GM21423 (cell line): ENCODE results near the gene MTA3.
"Not testable (repeated sequence)": the region's sequence is repeated elsewhere in the genome, so short reads cannot be mapped to it uniquely, and the experiment has no call there.

Experiments used
- ATAC-seq: cut with Tn5 transposase; IDR thresholded peaks from one replicate; pipeline ENCODE4 v1.9.1; 2021; ENCODE audit warnings: mild to moderate bottlenecking, moderate library complexity; ENCODE audit not compliant: unreplicated experiment

Gene MTA3

DNA sequence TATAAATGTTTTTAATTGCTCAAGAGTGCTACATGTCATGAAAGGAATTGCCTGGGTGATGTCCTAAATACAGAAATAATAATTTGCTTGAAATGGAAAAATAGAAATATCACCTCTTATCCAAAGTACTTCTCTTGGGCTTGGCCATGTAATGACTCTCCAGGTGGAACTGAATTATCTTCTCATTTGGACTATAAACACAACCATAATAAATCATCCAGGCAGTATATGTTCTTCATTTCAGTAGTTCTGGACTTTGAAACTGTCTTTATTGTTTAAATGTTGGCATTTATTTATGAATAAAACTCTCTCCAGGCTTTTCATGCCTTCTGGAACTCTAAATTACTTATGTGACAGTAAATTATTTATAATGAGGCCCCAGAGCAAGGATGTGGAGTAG, 155.0 kb downstream of the MTA3 start:
- no peak for ATAC-seq

DNA sequence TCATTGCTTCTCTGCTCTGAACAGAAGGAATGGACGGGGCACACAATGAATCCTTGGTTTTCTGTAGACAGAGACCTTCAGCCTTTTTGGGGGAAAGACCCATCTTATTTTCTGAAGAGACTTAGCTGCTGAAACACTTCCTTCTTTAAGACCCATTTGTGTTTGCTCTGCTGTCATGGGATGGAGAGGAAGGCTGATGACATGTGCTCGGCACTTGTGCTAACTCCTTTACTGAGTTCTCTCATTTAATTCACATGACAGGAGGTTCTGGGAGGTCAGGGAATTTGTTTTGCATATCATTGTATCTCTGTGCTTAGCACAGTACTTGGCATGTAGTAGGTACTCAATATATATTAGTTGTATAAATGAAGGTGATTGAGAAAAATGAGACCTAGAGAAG, 156.5 kb downstream of the MTA3 start:
- ATAC-seq: no peak

DNA sequence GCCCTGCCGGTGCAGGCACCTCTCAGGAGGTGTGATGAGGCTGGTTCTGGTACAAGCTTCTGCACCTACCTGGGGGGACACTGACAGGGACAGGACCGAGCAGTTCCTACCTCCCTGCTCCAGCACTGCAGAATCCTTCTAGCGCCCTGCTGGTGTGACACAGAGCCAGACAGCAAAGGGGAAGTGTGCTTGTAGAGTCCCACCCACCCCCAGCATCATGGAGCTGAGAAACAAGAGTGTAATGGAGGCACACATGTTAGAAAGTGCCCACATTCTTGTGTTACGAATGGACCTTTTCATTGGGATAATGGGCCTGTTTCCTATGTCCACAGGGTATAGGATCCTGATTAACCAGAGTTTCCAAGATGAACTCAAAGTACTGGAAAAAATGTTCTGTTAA, 157.2 kb downstream of the MTA3 start:
- no peak for ATAC-seq

DNA sequence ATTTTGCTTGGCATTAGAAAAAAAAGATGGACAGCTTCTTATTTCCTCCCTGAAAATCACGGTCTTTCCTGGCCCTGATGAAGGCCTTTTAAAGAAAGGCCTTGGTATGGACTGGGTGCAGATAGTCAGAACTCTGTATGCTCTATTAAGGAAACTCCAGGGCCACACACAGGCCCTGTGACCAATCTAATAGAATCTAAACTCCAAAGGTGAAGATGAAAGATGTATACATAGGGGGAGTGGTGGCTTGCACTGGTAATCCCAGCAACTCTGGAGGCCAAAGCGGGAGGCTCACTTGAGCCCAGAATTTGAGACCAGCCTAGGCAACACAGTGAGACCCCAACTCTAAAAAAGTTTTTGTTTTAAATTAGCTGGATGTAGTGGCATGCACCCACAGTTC, 158.2 kb downstream of the MTA3 start:
- ATAC-seq: no peak

DNA sequence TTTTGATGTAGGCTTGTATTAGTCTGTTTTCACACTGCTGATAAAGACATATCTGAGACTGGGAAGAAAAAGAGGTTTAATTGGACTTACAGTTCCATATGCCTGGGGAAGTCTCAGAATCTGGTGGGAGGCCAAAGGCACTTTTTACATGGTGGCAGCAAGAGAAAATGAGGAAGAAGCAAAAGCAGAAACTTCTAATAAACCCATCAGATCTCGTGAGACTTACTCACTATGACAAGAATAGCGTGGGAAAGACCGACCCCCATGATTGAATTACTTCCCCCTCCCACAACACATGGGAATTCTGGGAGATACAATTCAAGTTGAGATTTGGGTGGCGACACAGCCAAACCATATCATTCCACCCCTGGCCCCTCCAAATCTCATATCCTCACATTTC, 162.9 kb downstream of the MTA3 start:
- ATAC-seq: not testable (repeated sequence)

DNA sequence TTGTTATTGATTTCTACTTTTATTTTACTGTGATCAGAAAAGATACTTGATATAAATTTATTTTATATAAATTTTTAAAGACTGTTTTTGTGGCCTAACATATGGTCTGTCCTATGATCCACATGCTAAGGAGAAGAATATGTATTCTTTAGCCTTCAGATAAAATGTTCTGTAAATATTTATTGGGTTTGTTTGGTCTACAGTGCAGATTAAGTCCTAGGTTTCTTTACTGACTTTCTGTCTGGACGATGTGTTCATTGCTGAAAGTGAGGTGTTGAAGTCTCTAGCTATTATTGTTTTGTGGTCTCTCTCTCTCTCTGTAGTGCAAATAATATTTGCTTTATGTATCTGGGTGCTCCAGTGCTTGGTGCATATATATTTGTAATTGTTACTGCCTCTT, 165.4 kb downstream of the MTA3 start:
- no peak for ATAC-seq

DNA sequence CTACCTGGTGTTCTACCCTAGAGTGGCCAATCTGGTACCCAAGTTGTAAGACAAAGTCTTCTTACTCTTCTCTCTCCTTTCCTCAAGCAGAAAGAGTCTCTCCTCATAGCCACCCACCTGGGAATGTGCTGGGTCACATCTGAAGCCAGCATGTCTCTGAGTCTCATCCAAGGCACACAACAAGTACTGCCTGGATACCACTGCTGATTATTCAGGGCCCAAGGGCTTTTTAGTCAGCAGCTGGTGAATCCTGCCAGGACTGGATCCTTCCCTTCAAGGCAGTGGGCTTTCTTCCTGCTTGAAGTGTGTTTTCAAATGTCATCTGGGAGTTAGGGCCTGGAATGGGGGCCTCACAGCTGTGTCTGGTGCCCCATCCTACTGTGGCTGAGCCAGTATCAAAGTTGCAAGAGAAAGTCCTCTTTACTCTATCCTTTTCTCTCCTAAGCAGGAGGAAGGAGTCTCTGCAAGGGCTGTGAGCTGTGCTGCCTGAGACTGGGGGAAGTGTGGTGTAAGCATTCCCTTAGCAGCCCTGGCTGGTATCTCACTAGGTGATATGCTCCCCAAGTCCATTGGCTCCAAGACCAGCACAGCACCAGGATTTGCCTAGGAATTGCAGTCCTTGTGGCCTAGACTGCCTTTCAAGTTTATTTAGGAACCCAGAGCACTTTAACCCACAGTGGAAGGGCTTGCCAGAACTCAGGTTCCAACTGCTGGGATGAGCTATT, 168.3 kb downstream of the MTA3 start:
- ATAC-seq: no peak

DNA sequence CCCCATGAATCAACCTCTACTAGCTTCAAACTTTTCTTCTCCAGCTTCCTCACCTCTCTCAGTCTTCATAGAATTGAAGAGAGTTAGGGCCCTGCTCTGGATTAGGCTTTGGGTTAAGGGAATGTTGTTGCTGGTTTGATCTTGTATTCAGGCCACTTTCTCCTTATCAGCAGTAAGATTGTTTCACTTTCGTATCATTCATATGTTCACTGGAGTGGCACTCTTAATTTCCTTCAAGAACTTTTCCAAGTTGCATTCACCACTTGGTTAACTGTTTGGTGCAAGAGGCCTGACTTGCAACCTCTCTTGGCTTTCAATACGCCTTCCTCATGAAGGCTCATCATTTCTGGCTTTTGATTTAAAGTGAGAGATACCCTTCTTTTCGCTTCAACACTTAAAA, 172.7 kb downstream of the MTA3 start:
- no peak for ATAC-seq

DNA sequence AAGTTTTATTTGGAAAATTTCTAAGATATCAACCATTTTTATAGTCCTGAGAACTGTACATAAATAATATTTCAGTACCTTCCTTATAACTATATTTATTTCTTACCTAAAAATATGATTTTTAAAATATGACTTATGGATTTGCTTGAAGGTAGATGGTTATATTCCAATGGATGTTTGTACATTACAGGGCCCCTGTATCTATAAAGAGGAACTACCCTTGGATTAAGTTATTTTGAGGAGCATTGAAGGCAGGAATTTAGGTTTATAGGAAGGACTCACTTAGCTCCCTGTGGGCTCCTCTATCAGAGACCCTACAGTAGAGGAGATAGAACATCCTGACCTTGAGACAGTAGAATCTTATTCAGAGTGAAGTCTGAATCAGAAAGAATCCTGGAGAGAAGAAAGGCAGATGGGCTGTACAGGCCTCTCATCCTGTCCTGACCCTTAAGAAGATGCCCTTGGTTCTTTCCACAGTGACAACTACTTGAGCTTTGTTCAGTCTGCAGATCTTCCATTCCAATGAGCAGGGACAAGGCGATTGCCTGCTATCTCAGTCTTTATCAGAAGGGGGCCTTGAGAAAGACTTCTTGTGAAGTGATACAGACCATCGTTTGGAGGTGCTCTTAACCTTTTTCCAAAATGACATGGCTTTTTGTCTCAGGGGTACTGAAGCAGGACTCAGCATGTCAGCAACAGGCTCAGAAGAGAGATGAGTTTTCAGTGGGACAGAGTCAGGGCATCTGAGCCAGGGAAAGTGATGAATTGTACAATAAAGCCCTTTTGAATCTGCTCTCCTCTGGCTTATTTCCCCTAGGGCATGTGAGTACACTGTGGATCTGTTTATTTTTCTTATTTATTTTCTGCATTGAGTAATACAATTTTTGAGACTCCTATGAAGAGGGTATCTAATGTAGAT, 174.6 kb downstream of the MTA3 start:
- ATAC-seq: no peak

DNA sequence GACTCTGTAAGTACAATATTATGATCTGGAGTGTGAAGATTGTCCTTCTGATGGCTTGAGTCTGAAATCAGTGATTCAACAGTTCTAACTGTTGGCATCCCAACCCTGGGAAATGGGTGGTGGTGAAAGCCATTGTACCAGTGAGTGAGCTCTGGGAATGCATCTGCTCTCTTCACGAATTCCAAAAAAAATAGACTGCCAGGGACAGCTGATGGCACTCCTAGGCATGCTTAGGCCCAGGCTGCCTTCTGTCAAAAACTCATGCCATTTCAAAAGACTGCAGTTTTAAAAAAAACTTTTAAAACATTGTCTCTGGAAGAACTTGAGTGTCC, 175.2 kb downstream of the MTA3 start:
- no peak for ATAC-seq

DNA sequence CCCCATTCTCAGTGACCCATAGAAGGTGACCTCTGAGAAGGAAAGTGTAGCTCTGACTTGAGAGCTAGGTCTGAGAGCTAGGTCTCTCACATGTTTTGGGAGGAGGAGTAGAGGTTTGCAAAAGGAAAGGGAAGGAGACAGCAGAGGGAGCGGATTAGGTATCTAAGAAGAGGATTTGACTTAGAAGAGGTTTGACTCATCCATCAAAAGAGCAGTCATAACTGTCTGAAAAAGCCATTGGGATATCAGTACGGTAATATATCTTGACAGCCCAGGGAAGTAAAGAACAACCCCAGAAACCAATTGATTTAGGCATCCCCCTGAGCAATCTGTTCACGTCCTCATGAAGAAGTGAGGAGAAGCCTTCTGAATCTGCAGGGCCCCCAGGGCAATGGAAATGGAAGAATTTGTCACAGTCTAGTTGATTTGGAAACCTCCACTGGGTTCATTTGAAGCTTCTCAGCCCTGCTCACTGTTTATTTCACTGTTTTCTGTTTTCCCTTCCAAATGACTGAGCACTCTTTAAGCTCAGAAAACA, 176.2 kb downstream of the MTA3 start:
- no peak for ATAC-seq

DNA sequence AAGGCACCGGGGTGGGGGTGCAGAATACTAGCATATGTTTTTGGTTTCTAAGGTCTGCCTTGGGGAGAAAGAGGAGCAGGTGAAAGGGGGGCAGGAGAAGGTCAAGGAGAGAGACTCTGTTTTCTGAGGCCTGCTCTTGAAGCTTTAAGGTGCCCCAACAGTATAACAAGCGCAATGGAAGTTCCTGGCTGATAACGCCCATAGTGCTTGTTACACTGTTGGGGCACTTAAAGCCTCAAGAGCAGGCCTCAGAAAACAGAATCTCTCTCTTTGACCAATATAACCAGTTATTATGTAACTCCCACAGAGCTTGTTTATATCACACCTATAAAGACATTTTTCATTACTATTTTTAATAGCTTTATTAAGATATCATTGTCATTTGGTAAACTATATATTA, 179.0 kb downstream of the MTA3 start:
- ATAC-seq: no peak

DNA sequence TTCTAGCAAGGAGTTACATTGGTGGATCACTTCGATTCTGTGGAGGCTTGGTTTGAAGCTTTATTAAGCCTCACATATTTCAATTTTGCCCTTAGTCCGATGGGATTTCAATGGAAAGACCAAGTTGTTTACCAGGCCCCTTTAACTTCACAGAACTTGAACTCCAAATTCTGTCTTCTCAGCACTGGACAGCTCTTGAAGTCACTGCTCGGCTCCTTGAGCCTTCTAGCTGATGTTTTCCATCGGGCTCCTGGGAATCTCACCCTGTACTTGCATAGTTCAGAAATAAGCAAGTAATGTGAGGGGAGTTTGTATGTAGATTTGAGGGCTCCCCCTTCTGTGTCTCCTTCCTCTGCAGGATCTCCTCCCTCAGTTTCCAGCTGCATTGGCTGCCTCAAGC, 180.4 kb downstream of the MTA3 start:
- no peak for ATAC-seq

DNA sequence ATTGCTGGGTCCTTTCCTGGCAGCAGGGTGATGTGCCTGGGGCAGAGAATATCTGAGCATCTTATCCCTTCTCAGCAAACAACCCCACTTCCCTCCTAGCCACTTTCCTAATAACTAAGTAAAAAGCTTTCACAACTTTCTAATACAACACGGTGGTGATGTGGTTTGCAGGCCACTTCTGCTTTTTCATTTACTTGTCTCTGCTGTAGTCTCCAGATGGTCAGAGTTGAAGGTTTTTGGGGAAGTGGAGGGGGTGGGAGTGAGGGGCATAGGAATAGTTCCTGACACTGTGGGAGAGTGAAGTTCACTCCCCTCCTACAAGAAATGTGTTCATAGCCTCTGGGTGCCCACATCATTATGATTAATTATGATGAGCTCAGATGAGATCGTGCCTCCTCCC, 183.9 kb downstream of the MTA3 start:
- ATAC-seq: peak; percentile 54

DNA sequence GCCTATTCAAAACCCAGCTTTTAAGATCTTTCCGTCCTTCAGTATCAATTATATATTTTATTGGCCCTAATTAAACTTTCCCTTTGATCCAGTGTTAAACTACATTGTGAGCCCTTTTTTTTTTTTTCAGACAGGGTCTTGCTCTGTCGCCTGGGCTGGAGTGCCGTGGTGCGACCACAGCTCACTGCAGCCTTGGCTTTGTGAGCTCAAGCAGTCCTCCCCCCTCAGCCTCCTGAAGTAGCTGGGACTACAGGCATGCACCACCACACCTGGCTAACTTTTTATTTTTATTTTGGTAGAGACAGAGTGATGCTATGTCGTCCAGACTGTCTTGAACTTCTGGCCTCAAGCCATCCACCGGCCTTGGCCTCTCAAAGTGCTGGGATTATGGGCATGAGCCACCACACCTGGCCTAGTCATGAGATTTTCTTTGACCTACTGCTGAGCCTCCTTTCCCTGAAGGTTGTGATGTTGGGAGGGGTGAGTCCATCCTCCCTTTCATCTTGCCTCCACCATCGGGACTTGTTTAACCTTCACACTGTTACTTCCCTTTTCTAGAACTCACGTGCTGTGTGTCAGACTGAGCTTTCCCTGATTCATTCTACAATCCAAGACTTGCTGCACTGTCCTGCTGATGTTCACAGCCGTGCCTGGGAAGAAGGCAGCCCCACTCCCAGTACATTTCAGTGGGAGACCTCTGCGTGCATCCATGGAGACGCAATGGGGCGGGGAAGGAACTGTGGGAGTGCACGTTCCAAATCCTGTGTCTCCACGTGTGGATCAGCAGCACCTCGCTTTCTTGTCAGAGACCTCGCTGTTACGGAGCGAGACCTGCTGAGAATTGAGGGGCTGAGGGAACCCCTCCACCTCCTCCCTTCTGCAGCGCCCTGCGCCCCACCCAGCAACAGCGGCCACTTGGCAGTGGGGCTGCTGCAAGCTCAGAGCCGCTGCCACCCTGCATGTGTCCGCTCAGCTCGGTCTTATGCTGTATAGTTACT, 184.7 kb downstream of the MTA3 start:
- no peak for ATAC-seq

DNA sequence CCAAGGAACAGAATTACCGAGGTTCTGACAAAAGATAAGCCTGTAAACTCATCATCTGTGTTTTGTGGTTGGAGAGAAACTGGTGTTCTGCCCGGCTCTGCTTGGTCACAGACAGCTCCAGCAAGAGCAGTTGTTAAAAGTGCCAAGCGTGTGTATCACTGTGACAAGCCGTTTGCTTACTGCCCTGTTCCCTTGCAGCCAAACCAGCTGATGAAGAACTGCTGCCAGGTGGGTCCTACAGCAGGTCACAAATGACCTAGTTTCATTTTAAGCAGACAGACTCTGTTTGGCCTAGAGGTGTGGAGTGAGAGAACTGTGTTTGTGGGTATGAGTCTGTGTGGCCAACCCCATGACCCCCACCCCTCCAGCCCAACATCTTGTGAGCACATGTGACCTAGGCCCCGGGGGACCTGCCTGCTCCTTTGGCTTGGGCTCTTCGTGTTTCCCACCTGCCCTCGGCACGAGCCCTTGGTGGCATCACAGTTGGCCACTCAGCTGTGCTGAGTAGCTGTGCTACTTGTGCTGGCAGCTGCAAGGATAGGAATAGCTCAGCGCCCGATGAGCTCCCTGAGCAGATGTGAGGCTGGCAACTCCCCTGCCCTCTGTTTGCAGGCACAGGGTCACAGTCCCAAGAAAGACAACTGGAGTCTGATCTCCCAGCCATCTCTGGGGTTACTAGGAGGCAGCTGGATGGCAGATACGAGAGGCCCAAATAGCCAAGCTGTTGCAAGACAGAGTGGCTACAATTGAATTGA, 185.8 kb downstream of the MTA3 start:
- ATAC-seq: peak; percentile 68

DNA sequence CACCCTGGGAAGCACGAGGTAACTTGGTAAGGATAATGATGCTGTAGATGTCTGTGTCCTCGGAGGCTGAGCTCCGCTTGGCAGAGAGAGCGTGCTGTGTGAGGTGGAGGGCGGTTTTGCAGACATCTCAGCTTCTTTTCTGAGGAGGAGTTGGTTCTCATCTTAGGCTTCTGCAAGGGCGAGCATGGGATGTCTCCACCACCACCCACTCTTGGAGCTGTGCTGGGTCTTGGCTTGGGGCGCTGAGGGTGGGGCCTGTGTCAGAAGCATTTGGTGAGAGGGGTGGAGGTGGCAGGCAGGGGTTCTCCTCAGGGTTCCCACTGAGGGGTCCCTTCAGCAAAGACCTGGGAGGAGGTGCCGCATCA, 186.3 kb downstream of the MTA3 start:
- no peak for ATAC-seq

DNA sequence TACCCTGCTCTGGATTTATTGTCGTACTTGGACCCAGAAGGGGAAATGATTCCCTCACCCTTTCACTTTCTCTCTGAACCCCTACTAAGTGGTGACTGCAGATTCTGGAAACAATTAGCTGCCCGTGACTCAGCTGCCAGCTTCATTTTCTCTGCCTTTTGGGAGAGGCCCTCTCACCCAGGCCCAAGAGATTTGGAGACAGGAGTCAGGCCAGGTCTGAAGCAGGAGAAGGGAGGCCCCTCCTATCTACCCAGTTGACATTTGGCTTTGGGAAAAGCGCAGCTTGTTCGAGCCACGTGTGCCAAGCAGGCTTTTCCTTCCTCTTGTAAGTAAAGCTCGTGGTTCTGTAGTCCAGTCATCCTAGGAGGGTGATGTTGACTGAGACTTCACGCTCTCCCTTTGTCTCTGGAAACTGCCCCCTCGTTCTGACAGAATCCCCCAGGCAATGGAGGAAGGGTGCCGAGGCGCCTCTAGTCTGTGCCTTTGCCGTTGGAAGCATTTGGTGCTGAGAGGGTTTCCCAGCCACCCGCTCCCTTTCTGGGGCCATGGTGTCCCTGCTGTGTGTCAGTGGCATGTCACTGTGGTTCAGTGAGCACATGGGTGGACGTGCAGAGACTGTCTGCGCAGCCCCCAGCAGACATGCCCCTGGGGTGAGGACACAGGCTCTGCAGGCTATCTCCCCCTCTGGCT, 186.9 kb downstream of the MTA3 start:
- no peak for ATAC-seq

DNA sequence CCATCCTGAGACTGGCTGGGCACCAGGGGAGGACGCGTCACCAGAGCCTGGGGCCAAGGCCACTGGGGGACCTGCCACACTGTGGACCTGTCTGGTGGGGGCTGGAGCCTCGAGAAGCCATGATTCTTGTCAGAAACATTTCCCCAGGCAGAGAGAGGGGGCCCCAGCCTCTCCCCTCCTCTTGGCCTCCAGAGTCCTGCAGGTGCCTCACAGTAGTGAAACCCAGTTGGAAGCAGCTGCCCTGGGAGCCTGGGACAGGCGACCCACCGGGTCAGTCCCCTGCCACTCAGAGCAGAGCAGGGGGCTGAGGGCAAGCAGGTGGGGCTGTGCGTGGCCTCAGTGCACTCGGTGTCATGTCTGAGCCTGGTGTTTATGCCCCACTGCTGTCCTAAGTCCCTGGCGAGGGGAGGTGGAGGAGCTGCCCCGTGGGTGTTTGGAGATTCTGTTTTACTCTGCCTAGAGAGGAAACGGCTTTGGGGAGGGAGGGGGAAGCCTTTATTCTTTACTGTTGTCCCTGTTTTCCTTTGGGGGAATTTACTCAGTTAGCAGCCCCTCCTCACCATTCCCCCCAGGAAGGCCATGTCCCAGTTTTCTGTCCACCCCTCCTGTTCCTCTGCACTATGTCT, 187.8 kb downstream of the MTA3 start:
- ATAC-seq: no peak
